HG02852 (cell line): ENCODE data around the gene ALOX5AP.

Experiments used
- ATAC-seq: cut with Tn5 transposase; IDR thresholded peaks from one replicate; pipeline ENCODE4 v1.9.1; 2021; ENCODE audit warnings: mild to moderate bottlenecking, moderate library complexity; ENCODE audit not compliant: unreplicated experiment

Gene ALOX5AP

GRCh38 chr13:30759748-30760147 lies 24.4 kb downstream of the ALOX5AP start:
- ATAC-seq = no peak

- no peak for ATAC-seq
These were observed 27.3 kb downstream of the ALOX5AP start for GRCh38 chr13:30762643-30763042.

DNA sequence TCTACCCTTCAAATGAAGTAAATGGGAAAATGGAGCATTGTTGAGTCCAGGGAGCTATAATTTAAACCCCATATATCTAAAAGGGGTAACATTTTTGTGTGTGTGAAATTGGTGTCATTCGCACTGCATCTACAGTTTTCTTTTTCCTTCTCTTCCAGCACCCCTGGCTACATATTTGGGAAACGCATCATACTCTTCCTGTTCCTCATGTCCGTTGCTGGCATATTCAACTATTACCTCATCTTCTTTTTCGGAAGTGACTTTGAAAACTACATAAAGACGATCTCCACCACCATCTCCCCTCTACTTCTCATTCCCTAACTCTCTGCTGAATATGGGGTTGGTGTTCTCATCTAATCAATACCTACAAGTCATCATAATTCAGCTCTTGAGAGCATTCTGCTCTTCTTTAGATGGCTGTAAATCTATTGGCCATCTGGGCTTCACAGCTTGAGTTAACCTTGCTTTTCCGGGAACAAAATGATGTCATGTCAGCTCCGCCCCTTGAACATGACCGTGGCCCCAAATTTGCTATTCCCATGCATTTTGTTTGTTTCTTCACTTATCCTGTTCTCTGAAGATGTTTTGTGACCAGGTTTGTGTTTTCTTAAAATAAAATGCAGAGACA lies 28.6 kb downstream of the ALOX5AP start:
- ATAC-seq = no peak

- no peak for ATAC-seq
These were observed 30.9 kb downstream of the ALOX5AP start for GRCh38 chr13:30766231-30766630.

DNA sequence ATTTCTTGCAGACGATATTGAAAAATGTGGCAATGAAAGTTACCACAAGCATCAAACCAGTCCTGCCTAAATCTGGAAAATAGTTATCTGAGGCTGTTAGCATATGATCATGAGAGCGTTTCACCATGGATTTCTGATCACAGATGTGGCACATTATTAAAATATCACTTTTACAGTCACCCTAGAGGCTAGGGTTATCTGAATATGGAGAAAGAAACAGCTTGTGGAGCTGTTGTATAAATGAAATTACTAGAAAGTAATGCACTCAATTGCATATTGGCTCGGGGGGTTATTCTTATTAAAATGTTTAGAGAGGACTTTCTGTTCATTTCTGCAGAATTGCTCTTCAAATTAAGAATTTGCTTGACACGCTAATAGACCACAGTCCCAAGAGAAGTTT lies 35.6 kb downstream of the ALOX5AP start:
- no peak for ATAC-seq

DNA sequence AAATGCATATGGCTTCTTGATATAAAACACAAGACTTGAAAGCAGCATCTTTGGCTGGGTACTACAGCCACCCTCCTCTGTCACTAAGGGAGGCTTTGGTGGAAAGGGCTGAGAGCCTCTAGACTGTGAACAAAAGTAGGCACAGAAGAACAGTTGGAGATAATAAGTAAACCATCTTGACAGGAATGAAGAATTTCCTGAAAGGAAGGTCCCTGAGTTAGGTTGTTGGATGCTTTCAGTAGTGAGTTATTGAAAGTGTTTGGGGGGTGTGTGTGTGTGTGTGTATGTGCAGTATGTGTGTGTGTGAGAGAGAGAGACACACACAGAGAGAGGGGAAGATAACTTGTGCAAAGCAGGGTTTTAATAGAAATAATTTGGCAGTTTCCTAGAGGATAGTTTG lies 38.2 kb downstream of the ALOX5AP start:
- no peak for ATAC-seq

DNA sequence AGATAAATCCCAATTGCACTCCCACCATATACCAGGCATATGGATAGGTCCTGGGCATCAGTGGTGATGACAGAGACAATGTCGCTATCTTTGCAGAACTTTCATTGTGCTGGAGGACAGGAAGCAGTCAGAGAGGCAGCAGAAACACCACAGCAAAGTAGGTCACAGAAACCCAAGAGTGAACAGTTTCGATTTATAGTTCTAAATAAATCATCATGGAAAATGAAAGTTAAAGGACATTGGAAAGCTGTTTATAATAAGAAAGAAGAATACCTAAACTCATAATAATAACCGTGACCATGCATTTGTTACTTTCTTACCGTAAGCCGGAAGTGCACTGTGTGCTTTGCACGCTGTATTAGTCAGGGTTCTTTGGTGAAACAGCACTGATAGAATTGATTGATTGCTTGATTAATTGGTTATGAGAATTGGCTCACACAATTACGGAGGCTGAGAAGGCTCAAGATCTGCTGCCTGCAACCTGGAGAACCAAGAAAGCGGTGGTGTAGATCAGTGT lies 38.9 kb downstream of the ALOX5AP start:
- ATAC-seq = no peak

GRCh38 chr13:30776661-30777060 lies 41.3 kb downstream of the ALOX5AP start:
- ATAC-seq = no peak

GRCh38 chr13:30779016-30779415 lies 43.7 kb downstream of the ALOX5AP start:
- no peak for ATAC-seq

DNA sequence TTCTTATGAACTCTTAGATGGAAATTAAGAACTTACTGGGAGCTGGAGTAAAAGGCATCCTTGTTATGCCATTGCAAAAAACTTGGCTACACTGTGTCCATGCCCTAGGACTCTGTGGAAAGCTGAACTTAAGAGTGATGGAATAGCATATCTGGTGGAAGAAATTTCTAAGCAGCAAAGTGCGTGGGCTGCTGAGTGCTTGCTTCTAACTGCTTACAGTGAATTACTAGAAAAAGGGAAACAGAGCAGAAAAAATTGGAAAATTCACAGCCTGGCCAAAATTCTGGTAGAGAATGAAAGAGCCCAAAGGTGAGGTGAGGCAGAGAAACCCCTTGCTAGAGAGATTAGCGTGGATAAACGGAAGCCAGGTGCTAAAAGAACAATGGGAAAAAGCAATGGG lies 44.3 kb downstream of the ALOX5AP start:
- no peak for ATAC-seq

DNA sequence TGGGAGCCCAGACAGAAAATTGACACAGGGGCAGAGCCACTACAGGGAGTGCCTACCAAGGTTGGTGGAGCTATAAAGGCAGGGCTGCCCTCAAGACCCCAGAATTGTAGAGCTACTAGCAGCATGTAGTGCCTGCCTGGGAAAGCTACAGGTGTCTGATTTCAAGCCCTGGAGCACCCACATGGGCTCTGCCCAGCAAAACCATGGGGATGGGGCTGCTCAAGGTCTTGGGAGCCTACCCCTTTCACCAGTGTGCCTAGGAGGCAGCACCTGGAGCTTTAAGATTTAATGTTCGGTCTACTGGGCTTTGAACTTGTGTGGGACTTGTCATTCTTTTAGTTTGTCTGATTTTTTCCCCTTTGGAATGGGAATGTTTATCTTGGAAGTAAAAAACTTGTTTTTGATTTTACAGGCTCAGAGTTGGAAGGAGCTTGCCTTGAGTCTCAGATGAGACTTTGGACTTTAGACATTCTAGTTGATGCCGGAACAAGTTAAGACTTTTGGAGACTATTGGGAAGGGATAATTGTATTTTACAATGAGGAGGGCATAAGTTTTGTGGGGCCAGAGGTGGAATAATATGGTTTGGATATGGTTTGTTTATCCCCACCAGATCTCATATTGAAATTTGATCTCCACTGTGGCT lies 45.1 kb downstream of the ALOX5AP start:
- no peak for ATAC-seq

- no peak for ATAC-seq
These were observed 50.0 kb downstream of the ALOX5AP start for GRCh38 chr13:30785191-30785850.

GRCh38 chr13:30786648-30787047 lies 51.3 kb downstream of the ALOX5AP start:
- ATAC-seq = no peak

- no peak for ATAC-seq
These were observed 52.6 kb downstream of the ALOX5AP start for GRCh38 chr13:30787738-30788525.

- no peak for ATAC-seq
These were observed 54.0 kb downstream of the ALOX5AP start for GRCh38 chr13:30789166-30789862.

DNA sequence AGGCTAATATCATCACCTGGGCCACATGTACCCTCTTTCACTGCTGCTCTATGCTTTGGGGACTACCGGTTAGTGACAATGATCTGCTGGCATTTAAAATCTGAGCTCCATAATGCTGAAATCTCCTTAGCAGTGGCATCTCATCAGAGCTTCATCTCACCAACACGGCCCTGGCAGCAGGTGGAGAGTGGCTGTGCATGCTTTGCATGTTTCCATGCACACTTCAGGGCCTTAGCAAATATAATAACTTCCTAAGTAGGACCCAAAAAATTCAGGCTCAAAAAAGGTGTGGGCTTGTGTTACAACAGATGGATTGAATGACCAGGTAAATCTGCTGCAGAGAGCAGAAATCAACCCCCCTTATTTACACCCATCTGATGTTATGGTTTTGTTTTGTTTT lies 55.2 kb downstream of the ALOX5AP start:
- no peak for ATAC-seq

DNA sequence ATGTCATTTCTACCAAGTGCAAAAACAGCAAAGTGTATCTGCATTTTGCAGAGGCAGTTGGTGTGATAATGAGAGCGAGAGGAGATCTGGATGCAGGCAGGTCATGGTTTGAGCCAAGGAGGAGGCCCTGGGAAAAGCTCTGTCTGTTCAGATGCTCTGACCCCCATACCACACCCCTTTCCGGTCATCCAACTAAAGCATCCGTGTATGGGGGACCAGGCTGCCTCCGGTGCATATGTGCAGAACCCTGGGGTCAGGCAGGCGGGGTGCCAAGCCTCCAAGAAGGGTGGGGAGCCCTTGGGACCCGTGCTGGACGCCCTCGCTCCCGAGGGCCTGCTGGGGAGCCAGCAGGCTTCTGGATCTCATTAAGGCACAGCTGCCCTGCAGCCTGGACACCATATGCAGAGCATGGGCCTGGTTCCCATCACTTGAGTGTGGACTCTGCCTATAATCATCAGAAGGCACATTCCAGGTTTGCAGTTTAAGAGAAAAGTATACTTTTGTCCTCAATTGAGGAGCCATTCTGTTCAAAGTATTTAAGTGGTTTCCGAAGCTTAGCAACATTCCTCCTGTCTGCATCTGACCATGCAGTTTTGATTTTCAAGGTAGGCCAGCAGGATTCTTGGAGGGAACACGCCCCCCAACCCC lies 56.1 kb downstream of the ALOX5AP start:
- ATAC-seq = no peak

DNA sequence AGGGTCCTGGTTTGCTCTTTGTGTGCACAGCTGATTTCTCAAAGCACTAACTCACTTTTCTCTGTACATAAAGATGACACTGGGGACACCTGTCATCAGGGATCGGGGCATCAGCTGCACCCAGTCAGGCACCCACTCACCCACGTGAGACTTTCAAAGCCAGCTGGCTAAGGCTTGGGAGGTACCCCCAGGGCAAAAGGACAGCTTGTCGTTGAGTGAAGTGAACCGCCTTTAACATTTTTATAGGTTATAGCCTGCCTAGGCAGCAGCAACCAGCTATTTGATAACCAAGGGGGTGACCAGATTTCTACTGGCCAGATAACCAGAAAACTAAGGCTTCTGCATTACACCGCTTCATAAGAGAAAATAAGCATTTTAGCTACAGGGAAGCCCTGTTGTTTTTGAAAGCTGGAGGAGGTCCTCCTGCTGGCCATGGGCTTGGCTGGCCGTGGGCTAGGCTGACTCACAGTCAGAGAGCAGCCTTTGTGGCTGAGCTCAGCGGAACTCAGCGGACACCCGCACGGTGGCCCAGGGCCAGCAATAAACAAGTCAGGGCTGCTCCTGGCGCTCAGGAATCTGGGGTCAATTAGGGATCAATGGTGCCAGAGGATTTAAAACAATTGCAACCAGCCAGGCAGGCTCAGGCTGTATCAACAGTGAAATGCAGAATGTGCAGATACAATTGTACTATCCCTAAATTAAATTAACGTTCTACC lies 57.1 kb downstream of the ALOX5AP start:
- ATAC-seq = no peak

GRCh38 chr13:30796132-30796572 lies 60.8 kb downstream of the ALOX5AP start:
- no peak for ATAC-seq
